ENCODE results near the gene ARTN. TPM values are rescaled to one million over a fixed set of nuclear protein-coding genes. Genes with fewer than 3 reads are reported as not detected.

The ARTN gene
- total and polyA plus RNA-seq, 9 of the 15 experiments (the other 6 are each of a cell fraction or from before 2014, with no cell fraction given), result 0.06 to 0.38 TPM; not detected in 7

DNA sequence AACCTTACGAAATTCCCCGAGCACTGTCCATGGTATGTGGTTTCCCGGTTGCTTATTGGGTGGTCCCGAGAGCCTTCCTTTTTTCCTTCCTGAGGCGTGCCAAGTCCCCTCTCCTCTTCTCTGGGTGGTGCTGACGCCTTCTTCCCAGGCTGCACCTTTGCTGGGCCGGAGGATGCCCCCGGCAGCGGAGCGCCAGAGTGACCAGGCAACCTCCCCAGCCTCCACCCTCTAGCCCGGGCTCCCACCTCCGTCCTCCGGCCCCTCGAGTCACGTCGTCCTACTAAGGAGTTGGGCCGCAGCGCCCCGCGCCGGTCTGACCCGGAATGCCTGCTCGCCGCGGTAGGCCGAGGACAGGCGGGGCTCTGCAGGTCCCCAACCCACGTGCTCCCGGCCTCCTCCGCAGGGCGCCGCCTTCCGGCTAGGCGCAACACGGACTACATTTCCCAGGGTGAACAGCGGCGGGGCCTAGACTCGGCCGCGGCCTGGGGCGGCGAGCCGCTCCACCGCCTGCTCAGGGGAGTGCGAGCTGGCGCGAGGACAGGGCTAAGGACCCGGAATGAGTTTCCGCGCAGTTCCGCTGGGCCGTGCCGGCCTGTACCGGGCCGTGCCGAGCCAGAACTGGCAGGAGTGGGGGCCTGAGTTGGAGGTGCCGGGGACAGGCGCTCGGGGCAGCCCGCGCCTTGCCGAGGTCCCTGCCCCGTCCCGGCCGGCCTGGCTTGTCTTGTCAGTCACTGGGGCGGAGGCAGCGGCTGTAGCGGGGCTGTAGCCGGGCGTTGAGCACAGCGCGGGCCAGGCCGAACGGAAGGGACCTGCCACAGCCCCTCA lies 12.8 kb downstream of the ARTN start, which contains the start of gene IPO13:
IPO13 (plus strand) TSS at position 715 of the 825 bp plus-strand sequence. CDS start 651 bp downstream, outside the sequence.
- POLR2A ChIA-PET, result interaction anchor here (0.5 to 2.9 kb wide), 11 partner anchors 11 to 296 kb away, joined by 3 to 11 read pairs (median 3); partner anchors contain the start of gene DPH2
- intact Hi-C loops (cut with micrococcal nuclease), result loop anchor here (1.0 to 5.0 kb wide), 3 partner anchors 23 to 91 kb away; partner anchors contain the start of gene ATP6V0B
- no TSS peak for BruUV-seq (replicated peaks)
- DNase-seq (ENCODE audit: extremely low read depth in 1 of 4, low spot score in 3 of 4) (peak; percentile 98 to 99 (median 98)), FAIRE-seq (peak; percentile 94), ATAC-seq (peak; percentile 96)
- CTCF ChIA-PET (ENCODE audit: low intra/inter-chr PET ratio), result interaction anchor here (0.8 to 1.7 kb wide), 4 partner anchors 12 to 416 kb away, joined by 3 to 7 read pairs (median 4); partner anchors contain the start of genes ARTN and PTPRF
- peaks cover 40% of the 10 kb centered on the region for H3K79me2 ChIP-seq (ENCODE audit: control insufficient read depth, insufficient read depth, low read length)
- in situ Hi-C loops (cut with MboI), result no loop called here
- WGBS (ENCODE audit: insufficient coverage, low coverage, missing lambda C conversion rate), result 2% methylated on average over 72 of the region's 74 CpGs
- H4K20me1 ChIP-seq (replicated peaks; ENCODE audit: control insufficient read depth, insufficient read depth, low read length), result no peaks in the 10 kb centered on the region
- H2AFZ ChIP-seq (ENCODE audit: low read depth, low read length), result peak within 1 kb of the TSS; percentile 100
- peak within 1 kb of the TSS; percentile 60 for H3K4me3 ChIP-seq
- no peaks in the 10 kb centered on the region for H3K9me1 ChIP-seq (ENCODE audit: control insufficient read depth, insufficient read depth, low read length)
- peak within 1 kb of the TSS; percentile 98 for H3K4me2 ChIP-seq (ENCODE audit: insufficient read depth, low read length)
- no peaks in the 10 kb centered on the region for H3K27me3 ChIP-seq (ENCODE audit: control insufficient read depth in 2 of 2, insufficient read depth in 2 of 2, low read length in 2 of 2)
- H3K9ac ChIP-seq (ENCODE audit: insufficient read depth in 1 of 2, low read depth in 2 of 2, low read length in 2 of 2), result peak within 1 kb of the TSS; percentile 98
- H3K4me1 ChIP-seq (replicated peaks in 1 of 2; ENCODE audit: control insufficient read depth in 2 of 2, insufficient read depth in 2 of 2, low read length in 2 of 2), result peaks cover 17 to 41% of the 10 kb centered on the region in 2 experiments
- H3K27ac ChIP-seq (ENCODE audit: extremely low read depth, low read depth, low read length), result peak within 1 kb of the TSS; percentile 99
- H3K9me3 ChIP-seq (replicated peaks; ENCODE audit: control insufficient read depth, insufficient read depth, low read depth, low read length), result no peaks in the 10 kb centered on the region
- peaks cover 21% of the 10 kb centered on the region for H3K36me3 ChIP-seq (ENCODE audit: control insufficient read depth, insufficient read depth, low read length)
- TF ChIP-seq CBX3 (IDR thresholded peaks at IDR 0.05; ENCODE audit: borderline replicate concordance in 1 of 2, low read length in 2 of 2) (peak in 1 of 2 experiments; percentile 68; a peak in 1 of 3 replicates), AFF4 (CRISPR knock-in tag; IDR thresholded peaks at IDR 0.05) (peak; percentile 91; the same call in 1 of the 2 replicates), ZSCAN32 (CRISPR knock-in tag; IDR thresholded peaks at IDR 0.05) (no peak), MECOM (CRISPR knock-in tag; IDR thresholded peaks at IDR 0.05) (no peak), ZFP1 (CRISPR knock-in tag; IDR thresholded peaks at IDR 0.05) (no peak), ETV6 (IDR thresholded peaks at IDR 0.05; ENCODE audit: borderline replicate concordance in 1 of 2, low read depth in 2 of 2, low read length in 1 of 2) (no peak), ETV6 (CRISPR knock-in tag; IDR thresholded peaks at IDR 0.05; ENCODE audit: borderline replicate concordance) (peak; percentile 77; the same call in 1 of the 2 replicates), SETDB1 (IDR thresholded peaks at IDR 0.05; ENCODE audit: low read length) (no peak), POLR2G (IDR thresholded peaks at IDR 0.05; ENCODE audit: low read depth, low read length) (peak; percentile 97), DLX4 (CRISPR knock-in tag; IDR thresholded peaks at IDR 0.05) (no peak), U2AF1 (optimal IDR thresholded peaks at IDR 0.05; ENCODE audit: low read depth, low read length) (peak; percentile 89)
- TF ChIP-seq, protein P1, sequence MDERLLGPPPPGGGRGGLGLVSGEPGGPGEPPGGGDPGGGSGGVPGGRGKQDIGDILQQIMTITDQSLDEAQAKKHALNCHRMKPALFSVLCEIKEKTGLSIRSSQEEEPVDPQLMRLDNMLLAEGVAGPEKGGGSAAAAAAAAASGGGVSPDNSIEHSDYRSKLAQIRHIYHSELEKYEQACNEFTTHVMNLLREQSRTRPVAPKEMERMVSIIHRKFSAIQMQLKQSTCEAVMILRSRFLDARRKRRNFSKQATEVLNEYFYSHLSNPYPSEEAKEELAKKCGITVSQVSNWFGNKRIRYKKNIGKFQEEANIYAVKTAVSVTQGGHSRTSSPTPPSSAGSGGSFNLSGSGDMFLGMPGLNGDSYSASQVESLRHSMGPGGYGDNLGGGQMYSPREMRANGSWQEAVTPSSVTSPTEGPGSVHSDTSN (CRISPR knock-in tag; IDR thresholded peaks at IDR 0.05; ENCODE audit: low read depth), result peak; percentile 43; the same call in 1 of the 2 replicates
- TF ChIP-seq, protein P1 (tag; conservative IDR thresholded peaks at IDR 0.05; ENCODE audit: low read depth), result peak; percentile 28; the same call in 1 of the 2 replicates

Measured in K562 (cell line).